HepG2 (cell line): ENCODE data around the gene CSKMT. TPM values are rescaled to one million over a fixed set of nuclear protein-coding genes. Genes with fewer than 3 reads are reported as not detected.

ENCODE experiments used
- AGO1 ChIP-seq: fragments of 200-400 bp; formaldehyde crosslinking; IDR thresholded peaks from 2 replicates; pipeline ENCODE4 v1.6.1; 2017; ENCODE audit warnings: mild to moderate bottlenecking, low read depth, low read length, moderate library complexity; ENCODE audit not compliant: poor library complexity, severe bottlenecking
- CCAR2 ChIP-seq: fragments of 200-400 bp; formaldehyde crosslinking; optimal IDR thresholded peaks from 2 replicates; pipeline ENCODE3; 2018; ENCODE audit warnings: low read depth, mild to moderate bottlenecking, low read length, moderate library complexity
- HNF4G ChIP-seq, 2 experiments: sonication (generic) in 1 of 2; formaldehyde crosslinking in 1 of 2; IDR thresholded peaks; 2 replicates each; pipeline versions ENCODE4 v1.4.0 to v1.6.1; 2011 to 2020; ENCODE audit warnings: borderline replicate concordance in 2 of 2, low read depth in 2 of 2, mild to moderate bottlenecking in 2 of 2, low read length in 1 of 2, missing genetic modification reagents in 1 of 2, moderate library complexity in 1 of 2
- NFKBIZ ChIP-seq: IDR thresholded peaks from 2 replicates; pipeline ENCODE4 v1.6.1; 2018; ENCODE audit warnings: missing genetic modification reagents, missing compliant biosample characterization
- SMYD3 ChIP-seq: sonication (generic); formaldehyde crosslinking; IDR thresholded peaks from 2 replicates; pipeline ENCODE4 v1.8.1; 2023; ENCODE audit warnings: mild to moderate bottlenecking, missing genetic modification reagents
- THAP11 ChIP-seq: IDR thresholded peaks from 2 replicates; pipeline ENCODE4 v1.6.1; 2016; ENCODE audit warnings: missing biosample characterization, missing genetic modification reagents
- TOPORS ChIP-seq: sonication (generic); formaldehyde crosslinking; IDR thresholded peaks from 2 replicates; pipeline ENCODE4 v1.8.0; 2023; ENCODE audit warnings: mild to moderate bottlenecking, missing genetic modification reagents
- ZNF362 ChIP-seq: sonication (generic); formaldehyde crosslinking; IDR thresholded peaks from 2 replicates; pipeline ENCODE4 v1.4.0; 2020; ENCODE audit warnings: missing genetic modification reagents, mild to moderate bottlenecking, borderline replicate concordance
- ZNF501 ChIP-seq: sonication (generic); formaldehyde crosslinking; IDR thresholded peaks from 2 replicates; pipeline ENCODE4 v1.5.1; 2020; ENCODE audit warnings: mild to moderate bottlenecking, moderate library complexity, missing genetic modification reagents
- ZNF570 ChIP-seq: sonication (generic); formaldehyde crosslinking; IDR thresholded peaks from 2 replicates; pipeline ENCODE4 v1.4.0; 2020; ENCODE audit warnings: mild to moderate bottlenecking, missing genetic modification reagents, borderline replicate concordance
- ZNF598 ChIP-seq: sonication (generic); formaldehyde crosslinking; IDR thresholded peaks from 2 replicates; pipeline ENCODE4 v1.5.1; 2020; ENCODE audit warnings: mild to moderate bottlenecking, missing genetic modification reagents, borderline replicate concordance
- ZNF781 ChIP-seq: sonication (generic); formaldehyde crosslinking; IDR thresholded peaks from 2 replicates; pipeline ENCODE4 v1.5.1; 2020; ENCODE audit warnings: borderline replicate concordance, mild to moderate bottlenecking, missing genetic modification reagents; ENCODE audit errors: not compliant biosample characterization
- ZNF83 ChIP-seq: sonication (generic); formaldehyde crosslinking; IDR thresholded peaks from 2 replicates; pipeline ENCODE4 v1.4.0; 2020; ENCODE audit warnings: missing genetic modification reagents, mild to moderate bottlenecking, borderline replicate concordance
- polyA plus RNA-seq, 8 experiments: library from polyadenylated mRNA; depleted of rRNA in 3 of 8; stranded (reverse) in 7 of 8; unstranded in 1 of 8; fragments of >200 nt; fragmentation: Illumina TruSeq in 4 of 8; extraction: Trizol in 4 of 8; gene quantifications; 2 replicates each; pipeline versions ENCODE4 v1.2.1 to v1.2.3, GENCODE V29; 2011 to 2016; ENCODE audit warnings: low read depth in 4 of 8, missing spikeins in 1 of 8, mixed read lengths in 1 of 8; ENCODE audit not compliant: insufficient read depth in 1 of 8
- total RNA-seq, 5 experiments: library from RNA; depleted of rRNA; stranded (reverse); fragments of >200 nt; fragmentation: Illumina TruSeq; extraction: Trizol; gene quantifications; 2 replicates each; pipeline ENCODE4 v1.2.3, GENCODE V29; 2016; ENCODE audit warnings: low read depth in 1 of 5
- TF ChIP-seq, protein P1 (sequence below): sonication (generic); formaldehyde crosslinking; IDR thresholded peaks from 2 replicates; pipeline ENCODE4 v1.8.1; 2023; ENCODE audit warnings: missing genetic modification reagents, mild to moderate bottlenecking, borderline replicate concordance
- TF ChIP-seq, protein P2 (sequence below): IDR thresholded peaks from 2 replicates; pipeline ENCODE4 v1.6.1; 2016
- TF ChIP-seq, protein P3 (sequence below): sonication (generic); formaldehyde crosslinking; IDR thresholded peaks from 2 replicates; pipeline ENCODE4 v1.4.0; 2020; ENCODE audit warnings: missing genetic modification reagents
- TF ChIP-seq, protein P4 (sequence below): sonication (generic); formaldehyde crosslinking; IDR thresholded peaks from 2 replicates; pipeline ENCODE4 v1.4.0; 2020; ENCODE audit warnings: missing genetic modification reagents
- TF ChIP-seq, protein P5 (sequence below): sonication (generic); formaldehyde crosslinking; IDR thresholded peaks from 2 replicates; pipeline ENCODE4 v1.8.0; 2022; ENCODE audit warnings: mild to moderate bottlenecking, missing genetic modification reagents

The CSKMT gene
- total and polyA plus RNA-seq, 2 of the 13 experiments (the other 11 are each of a cell fraction or from before 2014, with no cell fraction given), result 7.6 to 31.8 TPM

- peak; percentile 93 for TF ChIP-seq THAP11 (CRISPR knock-in tag)
- peak; percentile 15; the same call in 1 of the 2 replicates for TF ChIP-seq ZNF83
- TF ChIP-seq ZNF570, result no peak
- peak; percentile 74 for TF ChIP-seq ZNF598 (CRISPR knock-in tag)
- TF ChIP-seq, protein P1, sequence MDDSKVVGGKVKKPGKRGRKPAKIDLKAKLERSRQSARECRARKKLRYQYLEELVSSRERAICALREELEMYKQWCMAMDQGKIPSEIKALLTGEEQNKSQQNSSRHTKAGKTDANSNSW (CRISPR knock-in tag), result 0 out of 2 replicates have a peak, but pooled peaks have one; percentile 33
- TF ChIP-seq ZNF781, result peak; percentile 27
- TF ChIP-seq, protein P2, sequence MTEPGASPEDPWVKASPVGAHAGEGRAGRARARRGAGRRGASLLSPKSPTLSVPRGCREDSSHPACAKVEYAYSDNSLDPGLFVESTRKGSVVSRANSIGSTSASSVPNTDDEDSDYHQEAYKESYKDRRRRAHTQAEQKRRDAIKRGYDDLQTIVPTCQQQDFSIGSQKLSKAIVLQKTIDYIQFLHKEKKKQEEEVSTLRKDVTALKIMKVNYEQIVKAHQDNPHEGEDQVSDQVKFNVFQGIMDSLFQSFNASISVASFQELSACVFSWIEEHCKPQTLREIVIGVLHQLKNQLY (CRISPR knock-in tag), result 0 out of 2 replicates have a peak, but pooled peaks have one; percentile 32
- TF ChIP-seq, protein P3, sequence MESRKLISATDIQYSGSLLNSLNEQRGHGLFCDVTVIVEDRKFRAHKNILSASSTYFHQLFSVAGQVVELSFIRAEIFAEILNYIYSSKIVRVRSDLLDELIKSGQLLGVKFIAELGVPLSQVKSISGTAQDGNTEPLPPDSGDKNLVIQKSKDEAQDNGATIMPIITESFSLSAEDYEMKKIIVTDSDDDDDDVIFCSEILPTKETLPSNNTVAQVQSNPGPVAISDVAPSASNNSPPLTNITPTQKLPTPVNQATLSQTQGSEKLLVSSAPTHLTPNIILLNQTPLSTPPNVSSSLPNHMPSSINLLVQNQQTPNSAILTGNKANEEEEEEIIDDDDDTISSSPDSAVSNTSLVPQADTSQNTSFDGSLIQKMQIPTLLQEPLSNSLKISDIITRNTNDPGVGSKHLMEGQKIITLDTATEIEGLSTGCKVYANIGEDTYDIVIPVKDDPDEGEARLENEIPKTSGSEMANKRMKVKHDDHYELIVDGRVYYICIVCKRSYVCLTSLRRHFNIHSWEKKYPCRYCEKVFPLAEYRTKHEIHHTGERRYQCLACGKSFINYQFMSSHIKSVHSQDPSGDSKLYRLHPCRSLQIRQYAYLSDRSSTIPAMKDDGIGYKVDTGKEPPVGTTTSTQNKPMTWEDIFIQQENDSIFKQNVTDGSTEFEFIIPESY, result peak; percentile 9; the same call in 1 of the 2 replicates
- peak; percentile 87 for TF ChIP-seq ZNF501 (CRISPR knock-in tag)
- TF ChIP-seq NFKBIZ (CRISPR knock-in tag), result peak; percentile 74; the same call in 1 of the 2 replicates
- 0 out of 2 replicates have a peak, but pooled peaks have one; percentile 80 for TF ChIP-seq TOPORS (CRISPR knock-in tag)
- TF ChIP-seq ZNF362 (CRISPR knock-in tag), result peak; percentile 37; the same call in 1 of the 2 replicates
- peak; percentile 80 for TF ChIP-seq AGO1
- TF ChIP-seq SMYD3 (CRISPR knock-in tag), result 0 out of 2 replicates have a peak, but pooled peaks have one; percentile 44
- peak; percentile 36 for TF ChIP-seq CCAR2
- TF ChIP-seq, protein P4, sequence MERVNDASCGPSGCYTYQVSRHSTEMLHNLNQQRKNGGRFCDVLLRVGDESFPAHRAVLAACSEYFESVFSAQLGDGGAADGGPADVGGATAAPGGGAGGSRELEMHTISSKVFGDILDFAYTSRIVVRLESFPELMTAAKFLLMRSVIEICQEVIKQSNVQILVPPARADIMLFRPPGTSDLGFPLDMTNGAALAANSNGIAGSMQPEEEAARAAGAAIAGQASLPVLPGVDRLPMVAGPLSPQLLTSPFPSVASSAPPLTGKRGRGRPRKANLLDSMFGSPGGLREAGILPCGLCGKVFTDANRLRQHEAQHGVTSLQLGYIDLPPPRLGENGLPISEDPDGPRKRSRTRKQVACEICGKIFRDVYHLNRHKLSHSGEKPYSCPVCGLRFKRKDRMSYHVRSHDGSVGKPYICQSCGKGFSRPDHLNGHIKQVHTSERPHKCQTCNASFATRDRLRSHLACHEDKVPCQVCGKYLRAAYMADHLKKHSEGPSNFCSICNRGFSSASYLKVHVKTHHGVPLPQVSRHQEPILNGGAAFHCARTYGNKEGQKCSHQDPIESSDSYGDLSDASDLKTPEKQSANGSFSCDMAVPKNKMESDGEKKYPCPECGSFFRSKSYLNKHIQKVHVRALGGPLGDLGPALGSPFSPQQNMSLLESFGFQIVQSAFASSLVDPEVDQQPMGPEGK (CRISPR knock-in tag), result peak; percentile 57; the same call in 1 of the 2 replicates
- TF ChIP-seq HNF4G (IDR thresholded peaks at IDR 0.05; ENCODE audit: borderline replicate concordance, low read depth, low read length), result no peak
- peak; percentile 45; the same call in 1 of the 2 replicates for TF ChIP-seq HNF4G (CRISPR knock-in tag; IDR thresholded peaks at IDR 0.05; ENCODE audit: borderline replicate concordance, low read depth)
- TF ChIP-seq, protein P5, sequence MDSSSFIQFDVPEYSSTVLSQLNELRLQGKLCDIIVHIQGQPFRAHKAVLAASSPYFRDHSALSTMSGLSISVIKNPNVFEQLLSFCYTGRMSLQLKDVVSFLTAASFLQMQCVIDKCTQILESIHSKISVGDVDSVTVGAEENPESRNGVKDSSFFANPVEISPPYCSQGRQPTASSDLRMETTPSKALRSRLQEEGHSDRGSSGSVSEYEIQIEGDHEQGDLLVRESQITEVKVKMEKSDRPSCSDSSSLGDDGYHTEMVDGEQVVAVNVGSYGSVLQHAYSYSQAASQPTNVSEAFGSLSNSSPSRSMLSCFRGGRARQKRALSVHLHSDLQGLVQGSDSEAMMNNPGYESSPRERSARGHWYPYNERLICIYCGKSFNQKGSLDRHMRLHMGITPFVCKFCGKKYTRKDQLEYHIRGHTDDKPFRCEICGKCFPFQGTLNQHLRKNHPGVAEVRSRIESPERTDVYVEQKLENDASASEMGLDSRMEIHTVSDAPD (CRISPR knock-in tag), result peak; percentile 85; the same call in 1 of the 2 replicates
Measured at GRCh38 chr11:62678770-62679696, 13.9 kb downstream of the CSKMT start, which contains the start of gene UBXN1 (continued).
